T-helper 2 cell treated with Interferon-gamma antibody and Interleukin-4, amounts not matched to agents 5 μg/mL and 100 μg/mL, for 36 hours (primary cell): ENCODE results near the gene GPR45.

Experiments used
- DNase-seq: peaks from one replicate; pipeline ENCODE4 v3.0.0; 2021; ENCODE audit warnings: low spot score
- H3K27ac Mint-ChIP-seq: one replicate; pipeline ENCODE4 v1.8.0; 2021; ENCODE audit warnings: mild to moderate bottlenecking, mixed read lengths
- H3K27me3 Mint-ChIP-seq: one replicate; pipeline ENCODE4 v1.8.0; 2021; ENCODE audit warnings: low read depth, mixed read lengths
- H3K36me3 Mint-ChIP-seq: one replicate; pipeline ENCODE4 v1.8.0; 2021; ENCODE audit warnings: low read depth, mixed read lengths
- H3K4me1 Mint-ChIP-seq: one replicate; pipeline ENCODE4 v1.8.0; 2021; ENCODE audit warnings: low read depth, mixed read lengths
- H3K4me3 Mint-ChIP-seq: one replicate; pipeline ENCODE4 v1.8.0; 2022; ENCODE audit warnings: mild to moderate bottlenecking, moderate library complexity, mixed read lengths
- H3K9me3 Mint-ChIP-seq: one replicate; pipeline ENCODE4 v1.8.0; 2021; ENCODE audit warnings: mixed read lengths

The GPR45 gene

DNA sequence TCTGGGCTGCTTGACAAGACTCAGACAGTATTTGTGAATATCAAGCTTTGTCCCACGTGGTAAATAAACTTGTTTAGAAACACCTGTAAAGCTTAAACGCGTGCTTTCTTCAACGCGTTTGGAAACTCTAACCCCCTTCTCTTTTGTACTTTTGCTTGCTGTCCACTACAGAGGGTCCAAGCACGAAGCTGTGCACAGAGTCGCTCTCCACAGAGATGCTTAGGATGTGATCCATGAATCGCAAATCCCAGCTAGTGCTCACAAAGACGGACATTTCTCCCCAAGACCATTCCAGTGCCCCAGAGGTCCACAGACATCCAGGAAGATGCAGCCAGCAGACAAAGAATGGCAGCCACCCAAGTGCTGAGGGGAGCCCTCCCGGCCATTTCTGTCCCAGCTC is at the start of gene GPR45:
TSS of gene GPR45 (plus strand) at position 301 of the 400 bp plus-strand sequence. CDS start 116 bp downstream, outside the sequence.
- Mint-ChIP-seq H3K27ac (no peak within 1 kb of the TSS), H3K4me3 (no peak within 1 kb of the TSS), H3K27me3 (no peaks in the 10 kb centered on the region), H3K9me3 (no peaks in the 10 kb centered on the region), H3K4me1 (no peaks in the 10 kb centered on the region), H3K36me3 (no peaks in the 10 kb centered on the region)
- no peak for DNase-seq

DNA sequence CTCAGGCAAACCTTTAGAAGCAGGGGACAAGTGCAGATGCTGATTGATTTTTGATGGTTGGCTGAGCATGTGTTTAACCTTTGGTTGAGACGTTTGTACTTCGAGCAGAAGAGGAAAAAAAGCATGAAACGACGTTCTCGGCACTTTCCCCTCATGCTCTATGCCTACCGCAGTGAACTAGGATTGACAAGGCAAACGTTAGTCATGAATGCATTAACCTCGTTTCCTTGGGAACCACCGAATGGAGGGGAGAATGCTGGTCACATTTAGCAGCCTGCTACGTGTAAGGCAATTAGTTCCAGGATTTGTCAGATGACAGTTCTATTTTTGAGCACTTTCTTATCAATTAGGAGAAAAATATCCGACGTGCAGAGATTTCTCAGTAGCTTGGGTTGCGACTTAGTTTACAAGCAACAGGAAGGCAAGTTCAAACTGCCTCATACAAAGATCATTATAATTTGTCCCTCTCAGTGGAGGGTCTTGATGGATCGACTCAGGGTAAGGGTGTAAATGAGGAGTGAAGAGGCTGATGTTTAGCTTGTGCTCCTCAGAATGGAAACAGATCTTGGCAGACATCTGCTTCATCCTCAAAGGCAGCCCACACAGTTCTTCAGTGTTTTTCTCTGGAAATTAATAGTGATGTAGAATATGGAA is 47.4 kb upstream of the GPR45 start:
- DNase-seq: no peak
- Mint-ChIP-seq H3K27me3 (peaks cover 15% of the 10 kb centered on the region), H3K4me1 (no peaks in the 10 kb centered on the region), H3K9me3 (peaks cover 8% of the 10 kb centered on the region), H3K4me3 (no peak overlapping the region), H3K36me3 (no peaks in the 10 kb centered on the region), H3K27ac (no peak overlapping the region)

GRCh38 chr2:105196651-105197050 is 44.9 kb upstream of the GPR45 start:
- Mint-ChIP-seq H3K27me3 (peaks cover 15% of the 10 kb centered on the region), H3K36me3 (no peaks in the 10 kb centered on the region), H3K9me3 (no peaks in the 10 kb centered on the region), H3K4me3 (no peak overlapping the region), H3K4me1 (no peaks in the 10 kb centered on the region), H3K27ac (no peak overlapping the region)
- no peak for DNase-seq

DNA sequence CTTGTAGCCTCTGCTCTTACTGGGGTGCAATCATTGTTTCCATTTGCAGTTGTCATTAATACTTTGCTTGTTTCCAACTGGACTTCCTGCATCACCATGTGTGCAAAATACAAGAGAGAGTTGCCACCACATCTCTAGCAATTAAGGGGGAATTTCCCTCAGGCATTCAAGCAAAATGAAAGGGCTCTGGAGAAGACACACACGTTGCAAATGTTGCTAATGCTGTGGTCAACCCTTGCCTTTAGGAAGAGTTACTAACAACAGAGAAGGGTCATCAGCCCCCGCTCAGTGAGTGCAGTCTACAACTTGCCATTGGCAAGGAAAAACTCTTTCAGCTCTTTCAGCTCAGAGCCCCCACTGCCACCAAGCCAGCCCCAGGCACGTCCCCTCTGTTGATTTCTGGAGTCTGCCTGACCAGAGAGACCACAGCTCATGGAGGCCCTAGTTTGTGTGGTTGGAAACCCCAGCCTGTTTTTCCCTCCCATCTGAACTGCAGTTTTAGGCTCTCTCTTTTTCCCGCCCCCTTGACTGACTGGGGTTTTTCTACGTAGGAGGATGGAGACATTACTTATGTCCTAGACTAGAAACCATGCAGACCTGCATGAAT is 25.9 kb upstream of the GPR45 start:
- H3K9me3 Mint-ChIP-seq: no peaks in the 10 kb centered on the region
- H3K27me3 Mint-ChIP-seq: peaks cover 2% of the 10 kb centered on the region
- H3K36me3 Mint-ChIP-seq: no peaks in the 10 kb centered on the region
- no peak for DNase-seq
- peaks cover 3% of the 10 kb centered on the region for H3K4me1 Mint-ChIP-seq
- H3K27ac Mint-ChIP-seq: no peak overlapping the region
- no peak overlapping the region for H3K4me3 Mint-ChIP-seq

GRCh38 chr2:105220604-105221003 is 20.9 kb upstream of the GPR45 start:
- Mint-ChIP-seq H3K27ac (no peak overlapping the region), H3K9me3 (no peaks in the 10 kb centered on the region), H3K4me1 (no peaks in the 10 kb centered on the region), H3K4me3 (no peak overlapping the region), H3K36me3 (no peaks in the 10 kb centered on the region), H3K27me3 (peaks cover 2% of the 10 kb centered on the region)
- DNase-seq: no peak

GRCh38 chr2:105224444-105224843 is 17.1 kb upstream of the GPR45 start:
- H3K9me3 Mint-ChIP-seq: no peaks in the 10 kb centered on the region
- H3K27me3 Mint-ChIP-seq: peaks cover 7% of the 10 kb centered on the region
- no peaks in the 10 kb centered on the region for H3K36me3 Mint-ChIP-seq
- no peak overlapping the region for H3K4me3 Mint-ChIP-seq
- no peak overlapping the region for H3K27ac Mint-ChIP-seq
- H3K4me1 Mint-ChIP-seq: no peaks in the 10 kb centered on the region
- no peak for DNase-seq

DNA sequence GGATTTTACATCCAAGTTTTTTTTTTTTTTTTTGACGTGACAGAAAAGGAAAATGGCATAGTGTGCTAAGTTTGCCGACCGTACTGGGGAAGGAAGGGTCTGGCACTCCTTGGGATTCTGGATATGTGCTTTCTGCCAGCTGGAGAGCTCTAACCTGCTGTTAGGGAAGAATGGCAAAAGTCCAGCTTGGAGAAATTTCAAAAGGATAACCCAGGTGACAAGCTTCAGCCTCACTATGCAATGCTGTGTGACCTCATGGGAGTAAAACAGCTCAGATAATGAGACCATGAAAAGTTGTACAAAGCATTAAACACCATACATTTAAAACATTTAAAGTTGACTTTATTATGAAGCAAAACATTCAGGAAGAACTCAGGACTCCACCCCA is 10.3 kb upstream of the GPR45 start:
- H3K9me3 Mint-ChIP-seq: no peaks in the 10 kb centered on the region
- no peak for DNase-seq
- peaks cover 12% of the 10 kb centered on the region for H3K27me3 Mint-ChIP-seq
- H3K4me1 Mint-ChIP-seq: peaks cover 7% of the 10 kb centered on the region
- no peak overlapping the region for H3K27ac Mint-ChIP-seq
- H3K4me3 Mint-ChIP-seq: no peak overlapping the region
- H3K36me3 Mint-ChIP-seq: no peaks in the 10 kb centered on the region

DNA sequence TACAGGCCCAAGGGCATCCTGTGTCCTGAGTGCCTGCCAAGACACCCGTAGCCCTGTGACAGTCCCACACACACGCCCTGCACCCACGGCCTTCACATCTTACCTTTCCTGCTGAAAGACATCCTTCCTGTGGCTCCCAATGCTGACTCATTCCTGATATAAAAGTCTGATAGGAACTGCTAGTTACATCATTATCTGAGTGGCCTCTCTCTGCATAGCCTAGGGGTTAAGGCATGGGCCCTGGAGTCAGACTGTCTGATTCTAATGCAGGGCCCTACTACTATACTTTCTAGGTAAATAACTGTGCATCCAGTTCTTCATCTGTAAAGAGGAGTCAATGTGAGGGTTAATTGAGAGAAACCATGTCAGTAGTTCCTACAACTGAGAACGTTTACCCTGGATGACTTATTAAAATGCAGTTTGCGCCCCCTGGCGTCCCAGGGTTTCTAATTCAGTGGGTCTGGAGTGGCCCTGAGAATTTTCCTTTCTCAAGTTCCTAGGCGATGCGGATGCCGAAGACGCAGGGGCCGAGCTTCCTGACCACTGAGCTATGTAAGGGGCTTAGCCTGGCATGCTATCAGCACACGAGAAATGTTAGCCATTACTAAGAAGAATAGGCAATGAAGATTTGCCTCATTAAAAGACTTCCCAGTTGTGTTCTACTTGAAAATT is 6.0 kb upstream of the GPR45 start:
- Mint-ChIP-seq H3K4me3 (no peak overlapping the region), H3K27me3 (peaks cover 6% of the 10 kb centered on the region), H3K36me3 (no peaks in the 10 kb centered on the region), H3K27ac (no peak overlapping the region), H3K4me1 (peaks cover 7% of the 10 kb centered on the region), H3K9me3 (no peaks in the 10 kb centered on the region)
- DNase-seq: peak; percentile 48

GRCh38 chr2:105236060-105236424 is 5.5 kb upstream of the GPR45 start:
- Mint-ChIP-seq H3K4me1 (peaks cover 7% of the 10 kb centered on the region), H3K4me3 (no peak overlapping the region), H3K9me3 (no peaks in the 10 kb centered on the region), H3K36me3 (no peaks in the 10 kb centered on the region), H3K27ac (no peak overlapping the region), H3K27me3 (peaks cover 6% of the 10 kb centered on the region)
- DNase-seq: no peak

- Mint-ChIP-seq H3K4me3 (no peak overlapping the region), H3K9me3 (no peaks in the 10 kb centered on the region), H3K4me1 (peaks cover 7% of the 10 kb centered on the region), H3K36me3 (no peaks in the 10 kb centered on the region), H3K27me3 (peaks cover 6% of the 10 kb centered on the region), H3K27ac (no peak overlapping the region)
- DNase-seq: no peak
These were observed 4.3 kb upstream of the GPR45 start for GRCh38 chr2:105237045-105237765.

DNA sequence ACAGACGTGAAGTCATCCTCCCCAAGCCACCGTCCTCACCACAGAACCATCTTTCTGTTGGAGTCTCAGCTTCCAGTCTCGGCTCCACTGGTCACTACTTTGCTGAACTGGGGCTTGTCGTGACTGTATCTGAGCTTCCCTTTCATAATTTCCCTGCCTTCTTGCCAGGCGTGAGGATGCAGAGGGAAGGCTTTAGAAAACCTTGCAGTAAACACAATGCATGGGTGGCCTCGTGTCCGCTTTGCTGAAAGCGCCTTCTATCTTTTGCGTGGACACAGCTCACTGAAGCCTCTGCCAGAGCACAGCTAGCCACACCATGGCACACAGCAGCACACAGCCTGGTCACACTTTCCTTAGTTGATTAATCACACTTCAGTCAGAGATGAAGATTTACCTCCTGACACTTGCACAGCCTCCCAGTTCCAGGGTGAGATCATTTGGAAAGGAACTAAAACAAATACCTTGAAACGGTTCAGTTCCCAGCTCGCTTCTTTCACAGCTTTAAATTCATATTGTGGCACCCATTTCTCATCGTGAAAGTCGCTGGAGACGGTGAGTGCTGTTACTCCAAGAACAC is 2.8 kb upstream of the GPR45 start:
- Mint-ChIP-seq H3K27ac (no peak overlapping the region), H3K4me3 (no peak overlapping the region), H3K9me3 (no peaks in the 10 kb centered on the region), H3K27me3 (peaks cover 6% of the 10 kb centered on the region), H3K4me1 (peaks cover 7% of the 10 kb centered on the region), H3K36me3 (no peaks in the 10 kb centered on the region)
- no peak for DNase-seq

GRCh38 chr2:105239924-105240323 is 1.6 kb upstream of the GPR45 start:
- H3K4me3 Mint-ChIP-seq: no peak overlapping the region
- H3K27me3 Mint-ChIP-seq: peaks cover 6% of the 10 kb centered on the region
- H3K27ac Mint-ChIP-seq: no peak overlapping the region
- H3K36me3 Mint-ChIP-seq: no peaks in the 10 kb centered on the region
- H3K9me3 Mint-ChIP-seq: no peaks in the 10 kb centered on the region
- no peak for DNase-seq
- peaks cover 7% of the 10 kb centered on the region for H3K4me1 Mint-ChIP-seq

DNA sequence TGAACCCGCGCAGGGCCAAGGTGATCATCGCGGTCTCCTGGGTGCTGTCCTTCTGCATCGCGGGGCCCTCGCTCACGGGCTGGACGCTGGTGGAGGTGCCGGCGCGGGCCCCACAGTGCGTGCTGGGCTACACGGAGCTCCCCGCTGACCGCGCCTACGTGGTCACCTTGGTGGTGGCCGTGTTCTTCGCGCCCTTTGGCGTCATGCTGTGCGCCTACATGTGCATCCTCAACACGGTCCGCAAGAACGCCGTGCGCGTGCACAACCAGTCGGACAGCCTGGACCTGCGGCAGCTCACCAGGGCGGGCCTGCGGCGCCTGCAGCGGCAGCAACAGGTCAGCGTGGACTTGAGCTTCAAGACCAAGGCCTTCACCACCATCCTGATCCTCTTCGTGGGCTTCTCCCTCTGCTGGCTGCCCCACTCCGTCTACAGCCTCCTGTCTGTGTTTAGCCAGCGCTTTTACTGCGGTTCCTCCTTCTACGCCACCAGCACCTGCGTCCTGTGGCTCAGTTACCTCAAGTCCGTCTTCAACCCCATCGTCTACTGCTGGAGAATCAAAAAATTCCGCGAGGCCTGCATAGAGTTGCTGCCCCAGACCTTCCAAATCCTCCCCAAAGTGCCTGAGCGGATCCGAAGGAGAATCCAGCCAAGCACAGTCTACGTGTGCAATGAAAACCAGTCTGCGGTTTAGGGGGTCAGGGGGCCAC is 897 bp downstream of the GPR45 start:
- no peaks in the 10 kb centered on the region for H3K36me3 Mint-ChIP-seq
- no peaks in the 10 kb centered on the region for H3K9me3 Mint-ChIP-seq
- H3K27ac Mint-ChIP-seq: no peak overlapping the region
- no peak for DNase-seq
- no peaks in the 10 kb centered on the region for H3K27me3 Mint-ChIP-seq
- H3K4me3 Mint-ChIP-seq: no peak overlapping the region
- no peaks in the 10 kb centered on the region for H3K4me1 Mint-ChIP-seq
